Hematopoietic multipotent progenitor cell treated with erythropoietin and hydrocortisone succinate and interleukin-3 and kit ligand, for 6 days (in vitro differentiated cells): Measurements from ENCODE around the gene XG.

Source experiments
- DNase-seq: peaks from one replicate; pipeline ENCODE4 v3.0.0-alpha.2; 2015

The XG gene

DNA sequence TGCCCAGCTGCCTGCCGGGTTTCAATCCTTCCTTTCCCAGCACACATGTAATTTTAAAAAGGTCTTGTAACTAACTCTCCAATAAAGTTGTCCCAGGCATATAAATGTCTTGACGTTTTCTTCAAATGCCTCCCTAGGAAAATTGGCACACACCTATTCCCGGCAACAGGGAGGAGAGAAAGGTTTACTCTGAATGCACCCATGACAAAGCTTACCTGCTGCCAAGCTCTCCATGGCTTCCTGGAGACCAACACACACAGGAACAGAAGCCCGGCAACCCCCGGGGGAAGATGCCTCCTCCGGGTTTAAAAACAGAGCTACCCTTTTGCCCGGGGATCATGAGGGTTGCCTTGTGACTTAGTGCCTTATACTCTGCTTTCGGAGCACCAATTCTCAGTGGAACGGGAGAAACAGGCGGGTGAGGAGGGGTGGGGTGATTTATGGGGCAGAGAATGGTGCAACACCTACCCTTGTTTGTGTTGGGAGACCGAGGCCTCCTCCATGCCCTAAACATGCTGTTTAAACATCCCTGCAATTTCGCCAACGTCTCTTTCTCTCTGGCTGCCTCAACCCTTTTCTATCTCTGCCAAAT is 72.1 kb downstream of the XG start:
- no peak for DNase-seq

- DNase-seq: no peak
Measured at GRCh38 chrX:2824886-2825285, 73.0 kb downstream of the XG start.

DNA sequence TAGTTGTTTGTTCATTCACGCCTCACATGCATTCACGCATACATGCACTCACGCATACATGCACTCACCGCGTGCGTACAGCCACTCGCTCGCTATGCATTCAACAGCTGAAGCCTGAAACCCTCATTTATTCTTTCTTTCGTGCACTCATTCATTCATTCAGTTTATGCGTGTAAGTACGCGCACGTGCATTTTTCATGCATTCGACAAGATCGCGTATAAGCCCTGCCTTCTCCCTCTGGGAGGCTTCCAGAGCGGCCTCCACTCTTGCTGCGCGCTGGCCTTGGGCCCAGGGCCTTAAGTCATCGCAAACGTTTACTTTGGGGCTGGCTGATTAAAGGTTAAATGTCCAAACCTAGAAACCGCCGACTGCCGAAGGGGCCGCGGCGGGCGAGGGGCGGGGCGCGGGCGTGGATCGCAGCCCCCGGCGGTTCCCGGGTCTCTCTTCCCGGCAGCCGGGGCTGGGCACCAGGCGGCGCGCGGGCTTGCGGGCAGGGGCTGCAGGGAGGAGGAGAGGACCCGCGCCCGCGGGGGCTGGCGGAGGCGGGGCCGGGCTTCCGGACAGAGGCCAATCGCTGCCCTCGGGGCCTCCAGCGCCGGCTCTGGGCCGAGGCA is 76.6 kb downstream of the XG start, which contains the start of gene GYG2:
Gene GYG2 (plus strand): TSS at position 587 of the 615 bp plus-strand sequence. CDS start 1,259 bp downstream, outside the sequence.
- no peak for DNase-seq

DNA sequence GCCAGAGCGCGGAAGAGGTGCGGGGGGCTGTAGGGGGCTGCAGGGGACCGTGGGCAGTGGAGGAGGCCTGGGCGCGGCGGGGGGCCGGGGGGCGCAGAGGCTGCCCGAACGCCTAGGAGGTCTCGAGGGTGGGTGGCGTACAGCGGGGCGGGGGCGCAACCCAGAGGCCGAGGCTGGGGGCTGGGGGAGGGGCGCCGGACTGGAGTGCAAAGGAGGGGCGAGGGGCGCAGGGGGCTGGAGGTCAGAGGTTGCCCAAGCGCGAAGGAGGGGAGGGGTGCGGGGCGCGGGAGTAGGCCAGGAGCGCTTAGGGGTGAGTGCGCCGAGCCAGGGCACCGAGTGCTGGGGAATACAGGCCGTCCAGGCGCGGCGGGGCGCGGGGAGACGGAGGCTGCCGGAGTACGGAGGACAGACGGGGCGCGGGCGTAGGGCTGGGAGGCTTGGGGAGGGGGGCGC is 77.1 kb downstream of the XG start:
- no peak for DNase-seq

- DNase-seq: no peak
Measured at GRCh38 chrX:2829469-2830246, 77.8 kb downstream of the XG start.

DNA sequence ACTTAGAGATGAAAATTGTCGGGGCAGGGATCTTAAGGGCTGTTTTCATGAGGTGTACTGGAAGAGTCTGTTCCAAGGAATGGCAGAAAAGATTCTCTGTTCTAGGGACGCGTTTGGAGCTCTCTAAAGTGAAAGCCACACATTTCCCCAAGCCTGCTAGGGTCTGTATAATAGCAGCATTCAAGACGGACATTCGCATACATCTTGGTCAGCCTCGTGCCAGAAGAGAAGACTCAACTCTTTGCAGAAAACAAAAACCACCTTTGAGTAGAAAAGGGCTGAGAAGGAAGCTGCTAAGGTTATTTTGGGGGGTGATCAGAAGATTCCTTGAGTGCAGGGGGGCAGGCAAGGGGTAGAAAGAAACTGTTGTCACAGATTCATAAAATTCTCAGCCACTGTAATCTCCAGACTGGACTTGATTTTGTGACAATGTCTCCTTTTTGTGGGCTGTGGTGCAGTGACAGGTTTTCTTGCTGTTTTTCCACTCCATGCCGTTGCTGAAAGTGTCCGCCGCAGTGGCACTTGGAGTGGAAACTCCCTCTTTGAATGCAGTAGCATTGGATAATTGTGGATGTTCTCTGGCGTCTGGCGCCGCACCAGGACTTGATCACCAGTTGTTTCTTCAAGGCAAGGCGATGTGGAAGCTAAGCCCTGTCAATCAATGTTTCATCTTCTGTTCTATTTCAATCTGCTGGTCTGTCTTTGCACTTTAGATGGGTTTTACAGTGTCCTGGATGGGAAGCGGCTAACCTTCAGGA is 79.8 kb downstream of the XG start:
- no peak for DNase-seq

- no peak for DNase-seq
Measured at GRCh38 chrX:2837961-2838360, 86.1 kb downstream of the XG start.

DNA sequence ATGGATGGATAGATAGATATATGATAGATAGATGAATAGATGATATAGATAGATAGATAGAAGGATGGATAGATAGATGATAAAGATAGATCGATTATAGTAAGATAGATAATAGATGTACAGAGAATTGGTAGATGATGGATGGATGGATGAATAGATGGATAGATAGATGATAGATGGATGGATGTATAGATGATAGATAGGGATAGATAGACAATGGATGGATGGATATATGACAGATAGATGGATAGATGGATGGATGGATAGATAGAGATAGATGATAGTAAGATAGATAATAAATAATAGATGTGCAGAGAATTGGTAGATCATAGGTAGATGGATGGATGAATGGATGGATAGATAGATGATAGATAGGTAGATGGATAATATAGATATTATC is 89.1 kb downstream of the XG start:
- no peak for DNase-seq

- no peak for DNase-seq
Measured at GRCh38 chrX:2841537-2841936, 89.7 kb downstream of the XG start.

DNA sequence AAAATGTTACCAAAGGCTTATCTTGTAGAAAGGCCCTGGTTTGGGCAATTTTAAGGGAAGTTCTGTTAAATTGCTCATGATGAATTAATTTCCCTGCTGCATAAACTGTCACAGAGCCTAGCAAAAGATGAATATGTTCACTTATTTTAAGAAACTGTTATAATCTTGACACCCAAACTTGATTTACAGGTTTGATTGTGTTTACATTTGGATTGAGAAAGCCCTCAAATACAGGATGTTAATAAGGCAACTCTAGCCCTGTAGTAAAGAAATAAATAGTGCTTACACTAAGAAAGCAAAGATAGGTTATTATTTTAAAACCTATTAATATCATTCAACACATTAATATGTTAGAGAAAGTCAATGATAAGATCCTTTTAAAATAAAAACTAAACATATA is 95.2 kb downstream of the XG start:
- no peak for DNase-seq

DNA sequence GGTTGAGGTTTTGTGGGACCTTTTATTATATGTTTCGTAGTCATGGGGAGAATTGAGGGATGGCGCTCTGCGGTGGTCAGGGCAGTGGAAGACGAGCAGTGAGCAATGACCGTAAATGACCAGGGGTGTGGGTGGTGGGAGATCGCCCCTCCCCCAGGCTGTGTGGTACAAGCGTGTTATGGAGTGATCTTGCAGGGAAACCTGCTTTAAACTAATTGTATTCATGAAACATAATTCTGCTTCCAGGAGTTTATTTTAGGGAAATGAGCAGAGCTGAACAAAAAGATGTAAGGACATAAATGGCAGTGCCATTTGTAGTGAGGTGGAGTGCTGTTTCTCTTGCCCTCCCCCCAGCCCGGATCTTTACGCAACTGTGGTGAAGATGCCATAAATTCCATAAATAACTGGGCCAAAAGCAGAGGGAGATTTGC is 97.0 kb downstream of the XG start:
- DNase-seq: no peak

DNA sequence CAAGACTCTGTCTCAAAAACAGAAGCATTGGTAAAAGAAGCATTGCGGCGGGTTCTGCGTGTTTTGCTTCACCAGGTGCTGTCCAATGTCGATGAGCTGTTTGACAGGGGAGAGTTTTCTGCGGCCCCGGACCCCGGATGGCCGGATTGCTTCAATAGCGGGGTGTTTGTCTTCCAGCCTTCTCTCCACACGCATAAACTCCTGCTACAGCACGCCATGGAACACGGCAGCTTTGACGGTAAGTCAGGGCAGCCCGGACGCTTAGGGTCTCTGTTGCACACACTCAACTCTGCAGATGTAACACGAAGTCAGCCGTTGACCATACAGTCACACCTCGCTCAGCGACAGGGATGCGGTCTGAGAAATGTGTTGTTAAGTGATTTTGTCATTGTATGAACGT is 103.1 kb downstream of the XG start:
- DNase-seq: no peak

GRCh38 chrX:2855761-2856160 is 103.9 kb downstream of the XG start:
- DNase-seq: no peak

- DNase-seq: no peak
Measured at GRCh38 chrX:2857566-2857965, 105.7 kb downstream of the XG start.

DNA sequence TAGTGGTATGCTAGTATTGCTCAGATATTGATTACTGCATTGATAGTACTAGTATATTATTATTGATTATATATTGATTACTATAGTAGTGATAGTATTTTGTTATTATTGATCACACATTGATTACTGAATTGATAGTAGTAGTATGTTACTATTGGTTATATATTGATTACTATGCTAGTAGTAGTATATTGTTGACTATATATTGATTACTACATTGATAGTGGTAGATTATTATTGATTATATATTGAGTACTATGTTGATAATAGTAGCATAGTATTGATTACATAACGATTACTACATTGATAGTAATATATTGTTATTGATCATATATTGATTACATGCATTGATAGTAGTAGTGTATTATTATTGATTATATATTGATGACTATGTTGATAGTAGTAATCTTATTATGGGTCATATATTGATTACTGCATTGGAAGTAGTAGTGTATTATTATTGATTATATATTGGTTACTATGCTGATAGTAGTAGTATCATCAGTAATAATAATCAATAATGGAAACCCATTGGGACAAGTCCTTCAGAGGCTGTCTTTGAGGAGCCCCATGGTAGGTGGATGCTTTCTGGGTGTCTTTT is 107.5 kb downstream of the XG start:
- no peak for DNase-seq

GRCh38 chrX:2862404-2862803 is 110.6 kb downstream of the XG start:
- DNase-seq: no peak

DNA sequence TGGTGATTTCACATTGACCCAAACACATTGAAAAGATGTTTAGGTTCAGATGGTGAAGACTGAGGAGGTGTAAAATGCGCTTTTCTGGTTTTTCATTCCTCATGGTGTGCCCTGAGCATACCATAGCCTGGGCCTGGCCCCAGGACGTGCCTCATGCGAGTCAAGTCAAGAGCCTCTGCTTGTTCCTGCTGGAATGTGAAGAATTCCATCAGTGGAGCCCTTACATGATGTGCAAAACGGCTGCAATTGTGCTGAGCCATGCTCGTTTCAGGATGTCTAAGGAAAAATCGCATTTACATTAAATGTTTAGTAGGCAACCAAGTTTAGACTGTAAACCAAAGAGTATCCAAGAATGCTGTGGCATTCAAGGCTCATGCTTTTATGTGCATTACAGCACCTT is 111.8 kb downstream of the XG start:
- DNase-seq: no peak
